Kidney glomerular epithelial cell (primary cell): ENCODE data around the gene ALG5.

ENCODE experiments used
- DNase-seq: peaks from one replicate; lab custom pipeline; 2025; lab: John Stamatoyannopoulos, UW

ALG5 gene

GRCh38 chr13:36999054-36999714, at the start of gene ALG5:
TSS of gene ALG5 (minus strand) at chr13:36999340. CDS start at chr13:36999300, 40 bp downstream.
- DNase-seq: peak; percentile 68

GRCh38 chr13:37047846-37048245, 48.7 kb upstream of the ALG5 start:
- no peak for DNase-seq

GRCh38 chr13:37047032-37047431, 47.9 kb upstream of the ALG5 start:
- DNase-seq: no peak

- DNase-seq: no peak
These were observed 46.9 kb upstream of the ALG5 start for GRCh38 chr13:37046062-37046461.

GRCh38 chr13:37040789-37041188, 41.6 kb upstream of the ALG5 start:
- no peak for DNase-seq

GRCh38 chr13:37039896-37040295, 40.8 kb upstream of the ALG5 start:
- DNase-seq: no peak

- no peak for DNase-seq
These were observed 38.1 kb upstream of the ALG5 start for GRCh38 chr13:37037241-37037640.

GRCh38 chr13:37029617-37030016, 30.5 kb upstream of the ALG5 start:
- no peak for DNase-seq

GRCh38 chr13:37027639-37028038, 28.5 kb upstream of the ALG5 start:
- no peak for DNase-seq

- DNase-seq: no peak
These were observed 27.6 kb upstream of the ALG5 start for GRCh38 chr13:37026771-37027170.

- DNase-seq: no peak
These were observed 24.7 kb upstream of the ALG5 start for GRCh38 chr13:37023871-37024270.

GRCh38 chr13:37014609-37015008, 15.5 kb upstream of the ALG5 start:
- no peak for DNase-seq

GRCh38 chr13:37011788-37012187, 12.6 kb upstream of the ALG5 start:
- DNase-seq: no peak

- no peak for DNase-seq
These were observed 11.9 kb upstream of the ALG5 start for GRCh38 chr13:37011002-37011401.

- no peak for DNase-seq
These were observed 11.3 kb upstream of the ALG5 start for GRCh38 chr13:37010424-37010823.

GRCh38 chr13:37009692-37010091, 10.6 kb upstream of the ALG5 start:
- DNase-seq: no peak

- DNase-seq: no peak
These were observed 2.7 kb upstream of the ALG5 start for GRCh38 chr13:37001921-37002250.

GRCh38 chr13:36998624-36999041, 507 bp downstream of the ALG5 start:
- DNase-seq: no peak

- no peak for DNase-seq
These were observed 1.3 kb downstream of the ALG5 start for GRCh38 chr13:36997716-36998427.

GRCh38 chr13:36992362-36992761, 6.8 kb downstream of the ALG5 start:
- DNase-seq: no peak

GRCh38 chr13:36986462-36987240, 12.5 kb downstream of the ALG5 start:
- DNase-seq: peak; percentile 5

GRCh38 chr13:36981156-36981743, 17.9 kb downstream of the ALG5 start:
- DNase-seq: peak; percentile 54
